ENCODE measurements around the gene SLC38A7.

GRCh38 chr16:58709333-58709732 lies 24.8 kb upstream of the SLC38A7 start:
- no peak for TF ChIP-seq CTCF (IDR thresholded peaks at IDR 0.05)
- no peak for TF ChIP-seq POLR2A (IDR thresholded peaks at IDR 0.05)
